ENCODE results near the gene BMPR1B.

The BMPR1B gene

DNA sequence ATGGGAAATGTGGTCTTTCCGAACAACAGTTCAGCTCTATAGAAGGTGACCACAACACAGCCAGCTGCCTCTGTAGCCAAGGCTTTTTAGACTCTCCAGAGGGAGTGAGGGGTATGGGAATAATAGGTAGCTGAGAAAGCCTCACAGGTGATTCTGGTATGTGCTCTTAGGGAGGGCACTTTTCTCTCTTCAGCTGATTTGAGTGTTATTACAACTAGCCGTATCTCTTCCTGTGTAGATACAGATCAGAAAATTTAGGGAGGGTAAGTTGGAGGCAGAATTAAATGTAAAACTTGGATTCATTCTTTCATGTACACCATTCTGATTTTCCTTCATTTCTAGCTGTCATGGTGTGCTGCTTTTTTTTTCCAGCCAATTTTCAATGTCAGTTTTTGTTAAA lies 154.9 kb downstream of the BMPR1B start:
- no peak for DNase-seq (ENCODE audit: low spot score)

DNA sequence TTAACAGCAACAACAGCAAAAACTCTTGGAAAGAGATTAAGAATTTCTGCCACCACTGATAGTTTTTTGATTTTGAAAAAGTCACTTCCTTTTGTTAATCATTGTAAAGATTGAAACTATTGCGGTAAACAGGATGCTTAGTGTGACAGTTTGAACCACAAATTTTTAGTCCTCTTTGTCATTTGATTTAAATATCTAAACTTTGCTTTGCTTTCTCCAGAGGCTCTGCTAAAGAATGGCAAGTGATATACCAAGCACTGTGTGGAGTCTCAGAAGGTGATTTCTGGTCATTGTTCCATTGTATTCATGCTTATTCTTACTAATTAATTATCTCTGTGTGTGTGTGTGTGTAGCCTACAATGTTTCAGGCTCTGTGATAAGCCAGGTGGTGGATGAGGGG lies 155.6 kb downstream of the BMPR1B start:
- no peak for DNase-seq (ENCODE audit: low spot score)

DNA sequence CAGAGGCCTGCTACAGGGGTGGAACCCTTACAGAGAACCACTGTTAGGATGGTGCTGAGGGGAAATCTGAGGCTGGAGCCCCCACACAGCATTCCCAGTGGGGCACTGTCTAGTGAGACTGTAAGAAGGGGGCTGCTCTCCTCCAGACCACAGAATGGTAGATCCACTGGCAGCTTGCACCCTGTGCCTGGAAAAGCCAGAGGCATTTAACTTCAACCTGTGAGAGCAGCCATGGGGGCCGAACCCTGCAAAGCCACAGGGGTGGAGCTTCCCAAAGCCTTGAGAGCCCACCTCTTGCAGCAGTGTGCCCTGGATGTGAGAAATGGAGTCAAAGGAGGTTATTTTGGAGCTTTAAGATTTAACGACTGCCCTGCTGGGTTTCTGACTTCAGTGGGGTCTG lies 159.4 kb downstream of the BMPR1B start:
- DNase-seq (ENCODE audit: low spot score) = no peak

DNA sequence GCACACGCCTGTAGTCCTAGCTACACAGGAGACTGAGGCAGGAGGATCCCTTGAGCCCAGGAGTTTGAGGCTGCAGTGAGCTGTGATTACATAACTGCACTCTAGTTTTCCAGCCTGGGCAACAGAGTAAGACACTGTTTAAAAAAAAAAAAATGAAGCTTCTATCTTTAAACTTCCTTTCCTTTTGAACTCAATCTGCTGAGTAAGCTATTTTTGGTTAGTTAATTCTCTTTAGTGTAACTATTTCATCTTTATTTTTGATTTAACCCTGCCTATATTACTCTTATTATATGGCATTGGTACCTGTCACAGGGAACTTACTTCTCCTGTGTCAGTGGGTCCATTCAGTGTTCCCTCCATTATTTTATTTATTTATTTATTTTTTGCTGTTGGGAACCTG lies 160.8 kb downstream of the BMPR1B start:
- no peak for DNase-seq (ENCODE audit: low spot score)

DNA sequence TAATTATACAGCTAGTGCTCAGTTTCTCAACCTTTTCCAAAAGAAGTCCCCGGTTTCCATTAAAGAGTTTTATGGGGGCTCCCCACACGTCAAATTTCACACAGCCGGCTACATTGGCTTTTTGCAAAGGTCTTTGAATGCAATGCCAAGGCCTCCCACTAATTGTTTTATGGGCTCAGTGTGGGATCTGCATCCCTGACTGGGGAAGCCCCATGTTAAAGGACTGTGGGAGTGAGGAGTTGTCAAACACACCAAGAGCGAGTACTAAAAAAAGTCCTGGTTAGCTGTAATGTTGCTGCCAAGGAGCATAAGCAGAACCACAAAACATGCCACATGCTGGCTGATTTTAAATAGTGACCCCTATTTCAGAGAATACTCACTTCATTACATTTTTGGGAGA lies 162.6 kb downstream of the BMPR1B start:
- DNase-seq (ENCODE audit: low spot score) = no peak

DNA sequence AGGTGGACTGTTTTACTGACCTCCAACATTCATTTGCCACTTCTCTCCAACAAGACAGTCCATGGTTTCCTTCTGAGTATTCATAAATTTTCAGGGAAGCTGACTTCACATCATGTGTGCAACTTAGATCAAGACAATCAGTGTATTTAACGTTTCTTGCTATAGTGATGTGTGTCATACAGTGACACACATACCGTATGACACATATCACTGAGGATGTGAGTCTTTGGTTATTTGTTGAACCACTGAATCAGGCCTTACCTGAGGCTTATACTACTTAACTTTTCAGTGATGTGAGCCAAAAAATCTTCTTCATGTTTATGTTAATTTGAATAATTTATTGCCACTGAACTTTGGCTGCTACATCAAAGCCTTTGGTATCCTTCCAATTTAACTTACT lies 166.8 kb downstream of the BMPR1B start:
- no peak for DNase-seq (ENCODE audit: low spot score)

DNA sequence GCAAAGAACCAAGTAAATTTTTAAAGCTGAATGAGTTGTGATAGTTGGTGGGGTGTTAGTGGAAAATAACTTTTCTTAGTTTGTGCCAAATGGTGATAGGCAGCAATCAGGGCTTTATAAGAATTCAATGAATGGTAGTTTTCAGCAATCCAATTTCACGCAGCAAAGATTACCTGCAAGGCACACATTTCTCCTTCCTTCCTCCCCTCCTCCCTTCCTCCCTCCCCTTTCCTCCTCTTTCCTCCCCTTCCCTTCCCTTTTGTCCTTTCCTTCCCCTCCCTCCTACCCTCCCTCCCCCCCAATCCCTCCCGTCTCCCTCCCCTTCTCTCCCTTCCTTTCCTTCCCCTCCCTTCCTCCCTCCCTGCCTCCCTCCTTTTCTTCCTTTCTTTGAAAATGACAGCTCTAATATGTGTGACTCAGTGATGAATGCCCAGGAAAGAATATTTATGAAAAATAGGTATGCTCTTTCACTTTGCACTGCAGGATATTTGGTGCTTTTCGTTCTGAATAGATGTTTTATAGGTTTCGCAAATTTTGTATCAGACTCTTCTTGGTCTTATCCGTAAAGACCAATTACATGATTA lies 168.1 kb downstream of the BMPR1B start:
- no peak for DNase-seq (ENCODE audit: low spot score)

DNA sequence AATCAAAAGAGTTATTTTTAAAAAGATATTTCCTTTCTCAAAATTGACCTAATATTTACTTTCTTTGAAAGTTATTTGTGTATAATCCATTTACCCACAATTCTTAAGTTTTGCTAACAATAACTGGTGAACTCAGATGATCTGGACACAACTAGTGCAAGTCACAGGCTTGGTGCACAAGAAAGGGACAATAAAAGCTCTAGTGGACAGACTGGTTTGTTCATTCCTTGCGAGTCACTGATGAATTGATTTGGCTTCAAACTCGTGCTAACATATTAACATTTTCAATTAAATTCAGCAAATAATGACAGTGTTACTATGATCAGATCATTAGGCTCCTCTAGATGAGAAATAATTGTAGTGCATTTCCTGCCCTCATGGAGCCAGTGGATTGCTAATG lies 169.2 kb downstream of the BMPR1B start:
- DNase-seq (ENCODE audit: low spot score) = no peak

DNA sequence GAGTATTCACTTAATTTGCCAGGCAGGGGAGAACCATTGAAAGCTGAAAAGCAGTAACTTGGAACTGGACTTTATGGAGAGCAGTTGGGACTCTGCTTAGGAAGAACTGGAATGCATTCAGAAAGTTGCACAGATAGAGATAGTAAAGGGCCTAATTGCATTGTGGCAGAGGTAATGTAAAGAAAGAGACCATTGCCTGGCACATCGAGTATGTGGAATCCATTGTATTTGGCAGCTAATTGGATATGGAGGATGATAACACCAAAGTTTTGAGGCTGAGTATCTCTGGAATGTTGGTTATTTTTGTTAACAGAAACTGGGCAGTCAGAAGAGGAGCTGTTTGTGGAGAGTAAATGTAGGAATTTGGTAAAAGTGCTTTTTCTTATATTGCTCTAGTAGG lies 169.9 kb downstream of the BMPR1B start:
- no peak for DNase-seq (ENCODE audit: low spot score)

DNA sequence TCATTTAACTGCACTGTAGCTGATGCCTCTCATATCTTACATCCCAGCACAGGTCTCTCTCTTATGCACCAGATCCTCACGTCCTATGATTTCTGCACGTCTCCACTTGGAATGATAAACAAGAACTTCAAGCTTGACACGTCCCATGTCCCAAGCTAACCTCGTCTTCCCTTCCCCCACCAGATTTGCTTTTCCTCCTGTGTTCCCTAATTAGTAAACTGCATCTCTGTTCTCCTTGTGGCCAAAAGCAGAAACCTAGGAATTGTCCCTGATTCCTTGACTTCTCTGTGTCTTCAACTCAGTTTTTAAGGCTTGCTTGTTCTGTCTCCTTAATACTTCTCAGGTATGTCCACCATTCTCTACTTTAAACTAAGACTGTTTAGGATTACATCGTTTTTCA lies 171.9 kb downstream of the BMPR1B start:
- DNase-seq (ENCODE audit: low spot score) = no peak

DNA sequence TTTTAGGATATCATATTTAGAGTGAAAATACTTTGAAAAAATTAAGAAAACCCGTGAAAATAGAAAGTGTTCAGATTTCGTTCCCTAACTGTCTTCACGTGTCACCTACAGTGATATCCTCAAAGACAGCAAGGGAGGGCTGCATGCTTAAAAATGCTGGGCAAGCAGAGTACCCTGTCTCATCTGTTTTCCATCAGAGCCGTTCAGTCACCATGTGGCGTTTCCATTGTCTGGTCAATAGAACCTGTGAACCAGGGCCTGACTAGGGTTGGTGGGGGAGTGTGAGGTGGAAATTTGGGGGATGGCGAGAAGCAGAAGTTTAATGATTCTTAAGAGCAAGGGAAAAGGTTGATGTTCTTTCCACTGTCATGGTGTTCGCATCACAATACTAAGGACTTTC lies 173.9 kb downstream of the BMPR1B start:
- DNase-seq (ENCODE audit: low spot score) = no peak

DNA sequence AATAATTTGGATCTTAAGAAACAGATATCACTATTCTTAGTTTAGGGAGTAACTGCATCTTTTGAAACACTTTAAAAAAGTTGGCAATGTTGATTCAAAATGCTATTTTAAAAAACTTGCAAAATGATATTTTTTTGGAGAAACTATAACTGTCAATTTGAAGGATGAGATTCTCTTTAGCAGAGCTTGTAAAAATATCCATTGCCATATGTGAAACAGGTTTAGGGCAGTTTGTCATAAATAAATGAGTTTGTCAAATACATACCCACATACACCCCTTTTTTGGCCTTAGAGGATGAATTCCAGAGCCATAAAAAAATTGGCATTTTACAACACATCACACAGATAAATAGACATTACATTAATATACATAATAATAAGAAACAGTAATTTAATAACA lies 174.6 kb downstream of the BMPR1B start:
- DNase-seq (ENCODE audit: low spot score) = no peak

DNA sequence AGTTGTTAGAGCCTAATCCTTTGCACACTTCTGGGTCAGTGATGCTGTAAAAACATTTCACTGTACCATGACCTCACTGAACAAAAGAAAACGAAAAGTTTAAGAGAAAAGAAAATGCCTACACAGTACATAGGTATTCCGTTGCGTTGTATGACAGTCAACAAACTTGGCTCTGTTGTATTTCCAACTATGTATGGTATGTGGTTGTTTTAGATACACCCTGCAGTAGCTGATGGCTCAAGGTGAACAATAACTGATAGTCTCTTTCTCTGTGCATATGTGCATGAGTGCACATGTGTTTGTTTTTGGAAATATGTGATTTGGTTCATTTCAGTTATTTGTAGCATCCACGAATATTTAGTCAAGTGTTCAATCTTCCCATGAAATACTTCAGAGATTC lies 176.0 kb downstream of the BMPR1B start:
- no peak for DNase-seq (ENCODE audit: low spot score)

DNA sequence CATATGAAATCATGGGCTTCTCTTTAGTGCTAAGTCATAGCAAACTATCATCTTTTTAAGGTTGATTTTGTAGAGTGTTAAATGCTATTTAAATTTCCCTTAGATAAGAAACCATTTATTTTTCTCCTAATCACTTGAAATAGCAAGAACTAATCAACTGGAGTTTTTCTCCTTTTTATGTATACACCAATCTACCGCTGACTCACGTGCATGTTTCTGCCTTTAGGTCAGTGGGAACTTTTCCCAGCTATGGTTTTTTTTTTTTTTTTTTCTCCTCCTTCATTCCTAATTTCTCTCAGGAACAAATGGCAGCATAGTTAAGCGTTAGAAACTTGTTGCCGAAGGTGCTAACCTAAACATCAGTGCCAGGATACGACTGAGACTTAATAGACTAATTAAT lies 176.4 kb downstream of the BMPR1B start:
- no peak for DNase-seq (ENCODE audit: low spot score)

DNA sequence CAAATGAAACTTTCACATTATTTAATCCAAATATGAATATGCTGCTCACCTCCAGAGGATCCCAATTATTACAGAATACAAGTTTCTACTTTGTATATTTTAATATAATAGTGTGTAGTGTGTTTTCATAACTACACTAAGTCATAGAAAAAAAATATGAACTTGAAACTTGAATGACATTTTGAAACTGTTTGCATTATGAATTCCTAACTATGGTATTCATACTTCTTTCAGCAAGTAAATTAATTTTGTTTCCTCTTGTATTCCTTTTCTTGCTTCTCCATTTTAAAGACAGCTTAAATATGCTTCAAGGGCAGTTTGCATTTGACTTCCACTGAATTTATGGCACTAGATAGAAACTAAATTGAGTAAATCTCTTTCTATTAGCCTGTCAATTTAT lies 177.1 kb downstream of the BMPR1B start:
- DNase-seq (ENCODE audit: low spot score) = no peak

DNA sequence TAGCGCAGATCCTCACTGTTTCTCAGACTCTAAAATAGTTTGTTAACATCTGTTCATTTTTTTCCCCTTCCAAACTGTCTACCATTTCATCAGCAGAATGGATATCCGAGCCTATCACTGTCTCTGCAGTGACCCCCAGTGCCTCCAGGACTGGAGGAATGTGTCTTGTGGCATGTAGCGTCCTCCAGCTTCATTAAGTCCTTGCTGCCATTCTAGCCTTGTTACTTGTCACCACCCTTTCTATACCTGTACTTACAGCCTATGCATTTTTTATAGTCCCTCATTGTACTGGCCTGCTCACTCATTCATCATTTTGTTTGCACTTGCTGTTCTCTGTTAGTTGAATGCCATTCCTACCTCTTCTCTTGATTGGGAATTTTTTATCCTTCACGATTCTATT lies 179.1 kb downstream of the BMPR1B start:
- DNase-seq (ENCODE audit: low spot score) = no peak

DNA sequence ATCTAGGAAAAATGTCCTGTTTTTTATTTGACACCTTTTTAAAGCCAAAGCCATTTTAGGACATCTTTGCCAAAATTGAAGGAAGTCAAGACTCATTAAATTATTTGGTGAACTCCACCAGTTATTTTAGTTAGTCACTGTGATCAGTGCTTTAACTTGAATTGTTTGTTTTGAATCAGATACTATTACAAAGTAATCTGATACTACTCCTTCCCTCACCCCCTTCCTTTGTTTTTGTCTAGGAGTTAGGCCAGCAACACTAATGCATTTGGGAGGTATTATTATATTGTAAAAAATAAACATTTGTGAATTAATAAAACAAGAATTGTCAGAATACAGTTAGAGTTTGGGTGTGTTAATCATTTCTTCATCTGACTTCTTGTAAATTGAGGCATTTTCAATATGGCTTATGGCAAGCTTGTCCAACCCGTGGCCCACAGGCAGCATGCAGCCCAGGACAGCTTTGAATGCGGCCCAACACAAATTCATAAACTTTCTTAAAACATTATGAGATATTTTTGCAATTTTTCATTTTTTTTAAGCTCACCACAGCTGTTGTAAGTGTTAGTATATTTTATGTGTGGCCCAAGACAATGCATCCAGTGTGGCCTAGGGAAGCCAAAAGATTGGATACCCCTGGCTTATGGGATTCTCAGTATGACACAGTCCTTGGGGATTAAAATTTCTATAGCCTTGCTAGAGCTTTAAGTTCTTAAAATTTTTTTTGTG lies 182.2 kb downstream of the BMPR1B start:
- DNase-seq (ENCODE audit: low spot score) = no peak

DNA sequence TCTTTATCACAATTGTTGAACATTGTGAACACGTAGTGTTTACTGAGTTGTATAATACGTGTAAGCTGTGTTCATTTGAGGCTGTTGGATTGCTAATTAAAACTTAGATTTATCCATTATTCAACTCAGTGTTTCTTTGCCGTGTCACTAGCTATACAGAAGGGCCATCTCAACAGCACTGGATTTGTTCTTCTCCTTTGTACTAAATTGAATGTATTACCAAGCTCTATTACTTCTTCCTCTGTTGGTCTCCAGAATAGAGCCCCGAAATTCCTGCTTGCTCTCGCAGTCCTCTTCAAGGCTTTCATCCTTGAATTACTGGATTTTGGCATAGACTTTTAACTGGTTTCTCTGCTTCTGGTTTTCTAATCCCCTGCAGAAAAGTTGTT lies 182.8 kb downstream of the BMPR1B start:
- no peak for DNase-seq (ENCODE audit: low spot score)

DNA sequence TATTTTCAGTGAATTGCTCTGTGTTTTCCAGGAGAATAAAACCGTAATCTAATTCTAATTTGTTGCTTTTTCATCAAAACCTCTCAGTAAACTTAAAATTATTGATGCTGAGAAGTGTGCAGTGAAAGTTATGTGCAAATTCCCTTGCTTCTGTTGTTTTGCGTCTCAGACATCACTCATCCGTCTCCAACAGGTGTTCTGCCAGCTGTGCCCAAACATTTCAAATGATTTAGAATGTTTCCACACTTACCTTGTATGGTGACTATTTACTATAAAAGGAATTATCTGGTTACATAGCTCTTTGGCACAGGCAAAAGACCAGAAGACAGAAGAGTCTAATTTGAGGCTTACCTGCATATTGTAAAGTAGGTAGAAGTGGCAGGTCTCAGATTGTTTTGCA lies 184.0 kb downstream of the BMPR1B start:
- no peak for DNase-seq (ENCODE audit: low spot score)

DNA sequence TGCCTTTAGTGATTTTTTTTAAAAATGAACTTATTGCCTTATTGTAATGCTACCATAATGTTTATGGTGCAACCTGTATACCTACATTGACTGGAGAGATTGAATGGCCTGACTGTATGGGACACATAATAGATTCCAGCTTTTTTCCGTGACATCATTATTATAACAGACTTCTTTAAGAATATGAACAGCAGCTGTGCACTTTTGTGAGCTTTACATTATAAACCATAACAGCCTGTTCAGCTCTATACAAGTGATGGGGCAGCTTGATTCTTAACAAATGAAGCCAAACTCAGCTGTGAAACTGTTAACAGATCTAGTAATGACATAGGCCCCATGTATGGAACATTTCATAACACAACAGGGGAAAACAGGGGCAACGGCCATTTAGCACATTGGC lies 187.0 kb downstream of the BMPR1B start:
- no peak for DNase-seq (ENCODE audit: low spot score)

DNA sequence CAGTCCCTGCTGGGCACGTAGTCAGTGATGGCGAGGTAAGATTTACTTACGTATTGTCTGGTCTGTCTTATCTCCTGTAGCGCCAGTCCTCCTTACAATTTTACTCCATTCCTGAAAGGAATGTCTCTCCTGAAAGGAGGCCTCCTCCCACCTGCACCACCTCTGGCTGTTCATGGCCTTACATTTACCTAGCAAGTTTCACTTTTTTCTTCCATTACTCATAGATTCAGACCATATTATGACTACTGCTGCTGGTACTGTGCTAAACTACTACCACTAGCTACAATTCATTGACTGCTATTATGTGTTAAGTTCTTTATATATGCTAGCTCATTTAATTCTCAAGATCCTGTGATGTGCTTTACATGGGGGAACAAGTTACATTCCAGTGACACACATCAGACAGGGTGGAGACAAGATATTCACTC lies 189.9 kb downstream of the BMPR1B start:
- DNase-seq (ENCODE audit: low spot score) = no peak

DNA sequence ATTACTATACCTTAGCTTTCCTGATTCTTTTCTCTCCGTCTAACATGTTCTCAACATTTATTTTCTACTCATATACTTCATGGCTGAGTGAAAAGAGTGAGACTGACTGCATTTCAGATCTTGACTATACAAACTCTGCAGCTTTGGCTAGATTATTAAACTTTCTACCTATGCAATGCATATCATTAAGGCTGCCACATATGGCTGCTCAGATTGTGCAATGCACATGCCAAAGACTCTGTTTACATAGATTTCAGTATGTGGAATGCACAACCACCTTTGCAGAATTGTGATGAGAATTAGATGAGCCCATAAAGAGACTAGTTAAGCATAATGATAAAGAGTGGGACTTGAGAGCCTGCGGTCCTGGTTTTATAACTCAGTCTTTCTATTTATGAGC lies 196.5 kb downstream of the BMPR1B start:
- no peak for DNase-seq (ENCODE audit: low spot score)

DNA sequence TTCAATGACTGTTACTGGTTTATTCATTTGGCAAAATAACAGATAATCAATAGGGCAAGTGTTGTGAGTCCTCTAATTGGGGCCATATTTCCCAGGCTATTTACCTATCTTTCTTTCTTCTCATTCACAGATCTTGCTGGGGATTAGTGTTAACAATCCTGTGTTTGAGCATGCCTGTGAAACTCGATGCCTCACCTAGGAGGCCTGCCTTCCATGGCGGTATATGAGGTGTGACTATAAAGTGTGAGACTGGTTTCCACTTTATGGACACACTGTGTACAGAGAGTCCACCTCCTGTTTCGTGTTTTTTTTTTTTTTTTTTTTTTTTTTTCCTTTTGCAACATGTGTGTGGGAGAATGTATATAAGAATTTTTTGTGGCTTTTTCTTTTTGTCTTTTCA lies 199.3 kb downstream of the BMPR1B start:
- DNase-seq (ENCODE audit: low spot score) = no peak

DNA sequence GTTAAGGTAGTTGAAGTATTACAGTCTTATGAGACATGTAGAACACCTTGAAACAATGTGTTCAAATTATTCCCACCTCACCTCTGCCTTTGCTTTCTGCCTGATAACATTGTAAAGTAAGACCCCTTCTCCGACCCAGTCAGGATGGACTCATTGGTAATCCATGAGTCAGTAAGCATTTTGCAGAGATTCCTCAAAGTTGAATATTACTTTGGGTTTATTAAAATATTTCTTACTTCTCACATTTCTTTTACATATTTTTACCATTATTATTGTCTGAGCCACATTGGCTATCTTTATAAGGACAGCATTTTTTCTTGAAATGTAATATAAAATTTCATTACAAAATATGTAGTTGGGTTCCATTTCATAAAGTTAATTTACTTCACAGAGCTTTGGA lies 201.6 kb downstream of the BMPR1B start:
- no peak for DNase-seq (ENCODE audit: low spot score)

Measured in germinal center (tissue), 1 donor.